Spleen (tissue), 7 donors: ENCODE results near the gene SRPK3.

Source experiments
- POLR2A ChIP-seq, 3 donors: fragments of 450-650 bp; IDR thresholded peaks; one replicate each; pipeline ENCODE4 v1.5.1; 2017; ENCODE audit warnings: antibody characterized with exemption in 3 of 3, mild to moderate bottlenecking in 1 of 3
- POLR2AphosphoS5 ChIP-seq, 3 donors: sonication (generic); formaldehyde crosslinking; IDR thresholded peaks; one replicate each; pipeline ENCODE4 v1.5.1; 2017; ENCODE audit warnings: antibody characterized with exemption in 3 of 3
- TF ChIP-seq, protein P1 (sequence below), 11 experiments: fragments of 200-600 bp in 7 of 11; fragments of 450-650 bp in 4 of 11; sonication (generic) in 4 of 11; IDR thresholded peaks in 8 of 11; conservative IDR thresholded peaks in 3 of 11; 1 replicate in 7 of 11; 2 replicates in 4 of 11; pipeline versions ENCODE4 v1.4.0 to v1.8.0; 2016 to 2021; ENCODE audit warnings: antibody characterized with exemption in 11 of 11, inconsistent platforms in 4 of 11, mild to moderate bottlenecking in 1 of 11
- donor health status: DM: no; HTN: no; CAD: no; lungs with moderate emphysema.
- donor health status: DM: no; HTN: no; CAD: no.
- donor health status: DM: no; HTN: no; CAD: no.

DNA sequence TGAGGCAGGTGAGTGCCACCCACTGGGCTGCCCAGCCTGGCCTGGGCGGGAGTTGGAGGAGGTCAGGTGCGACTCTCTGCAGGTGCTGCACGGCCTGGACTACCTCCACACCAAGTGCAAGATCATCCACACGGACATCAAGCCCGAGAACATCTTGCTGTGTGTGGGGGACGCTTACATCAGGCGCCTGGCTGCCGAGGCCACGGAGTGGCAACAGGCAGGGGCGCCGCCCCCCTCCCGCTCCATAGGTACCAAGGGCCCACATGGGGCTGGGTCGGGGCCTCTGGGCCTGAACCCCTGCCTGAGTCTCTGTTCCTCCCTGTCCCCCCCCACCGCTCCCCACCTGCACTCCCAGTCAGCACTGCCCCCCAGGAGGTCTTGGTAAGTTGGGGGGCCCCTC, 2.0 kb downstream of the SRPK3 start:
- TF ChIP-seq POLR2A (IDR thresholded peaks at IDR 0.05) (no peak), POLR2AphosphoS5 (IDR thresholded peaks at IDR 0.05) (no peak)
- TF ChIP-seq, protein P1, sequence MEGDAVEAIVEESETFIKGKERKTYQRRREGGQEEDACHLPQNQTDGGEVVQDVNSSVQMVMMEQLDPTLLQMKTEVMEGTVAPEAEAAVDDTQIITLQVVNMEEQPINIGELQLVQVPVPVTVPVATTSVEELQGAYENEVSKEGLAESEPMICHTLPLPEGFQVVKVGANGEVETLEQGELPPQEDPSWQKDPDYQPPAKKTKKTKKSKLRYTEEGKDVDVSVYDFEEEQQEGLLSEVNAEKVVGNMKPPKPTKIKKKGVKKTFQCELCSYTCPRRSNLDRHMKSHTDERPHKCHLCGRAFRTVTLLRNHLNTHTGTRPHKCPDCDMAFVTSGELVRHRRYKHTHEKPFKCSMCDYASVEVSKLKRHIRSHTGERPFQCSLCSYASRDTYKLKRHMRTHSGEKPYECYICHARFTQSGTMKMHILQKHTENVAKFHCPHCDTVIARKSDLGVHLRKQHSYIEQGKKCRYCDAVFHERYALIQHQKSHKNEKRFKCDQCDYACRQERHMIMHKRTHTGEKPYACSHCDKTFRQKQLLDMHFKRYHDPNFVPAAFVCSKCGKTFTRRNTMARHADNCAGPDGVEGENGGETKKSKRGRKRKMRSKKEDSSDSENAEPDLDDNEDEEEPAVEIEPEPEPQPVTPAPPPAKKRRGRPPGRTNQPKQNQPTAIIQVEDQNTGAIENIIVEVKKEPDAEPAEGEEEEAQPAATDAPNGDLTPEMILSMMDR (IDR thresholded peaks at IDR 0.05 in 8 of 11, conservative IDR thresholded peaks at IDR 0.05 in 3 of 11), result no peak
